Mucosa of rectum (tissue), 2 donors: ENCODE results near the gene SORL1.
"Not testable (repeated sequence)": the region's sequence is repeated elsewhere in the genome, so short reads cannot be mapped to it uniquely, and the experiment has no call there.

Source experiments
- H3K27ac ChIP-seq, 2 donors: one replicate each; pipeline ENCODE4 v1.7.0; 2013; ENCODE audit warnings: inconsistent platforms in 2 of 2, low read depth in 2 of 2, low read length in 2 of 2
- H3K27me3 ChIP-seq, 2 donors: one replicate each; pipeline ENCODE4 v1.7.0; 2013; ENCODE audit warnings: low read length in 2 of 2; ENCODE audit not compliant: control insufficient read depth in 2 of 2, insufficient read depth in 2 of 2
- H3K36me3 ChIP-seq, 2 donors: one replicate each; pipeline ENCODE4 v1.7.0; 2013; ENCODE audit warnings: low read length in 2 of 2; ENCODE audit not compliant: control insufficient read depth in 2 of 2, insufficient read depth in 2 of 2
- H3K4me1 ChIP-seq, 2 donors: one replicate each; pipeline ENCODE4 v1.7.0; 2013; ENCODE audit warnings: low read length in 2 of 2, mild to moderate bottlenecking in 1 of 2; ENCODE audit not compliant: control insufficient read depth in 2 of 2, insufficient read depth in 2 of 2
- H3K4me3 ChIP-seq, 2 donors: one replicate each; pipeline ENCODE4 v1.7.0; 2013; ENCODE audit warnings: low read length in 2 of 2
- H3K9ac ChIP-seq, 2 donors: one replicate each; pipeline ENCODE4 v1.7.0; 2013; ENCODE audit warnings: low read length in 2 of 2, low read depth in 1 of 2, mild to moderate bottlenecking in 1 of 2
- H3K9me3 ChIP-seq, 2 donors: one replicate each; pipeline ENCODE4 v1.7.0; 2013; ENCODE audit warnings: low read length in 2 of 2; ENCODE audit not compliant: control insufficient read depth in 2 of 2
- donor health status: healthy.
- donor health status: Normal muscosa, but diverticular disease.

The SORL1 gene

DNA sequence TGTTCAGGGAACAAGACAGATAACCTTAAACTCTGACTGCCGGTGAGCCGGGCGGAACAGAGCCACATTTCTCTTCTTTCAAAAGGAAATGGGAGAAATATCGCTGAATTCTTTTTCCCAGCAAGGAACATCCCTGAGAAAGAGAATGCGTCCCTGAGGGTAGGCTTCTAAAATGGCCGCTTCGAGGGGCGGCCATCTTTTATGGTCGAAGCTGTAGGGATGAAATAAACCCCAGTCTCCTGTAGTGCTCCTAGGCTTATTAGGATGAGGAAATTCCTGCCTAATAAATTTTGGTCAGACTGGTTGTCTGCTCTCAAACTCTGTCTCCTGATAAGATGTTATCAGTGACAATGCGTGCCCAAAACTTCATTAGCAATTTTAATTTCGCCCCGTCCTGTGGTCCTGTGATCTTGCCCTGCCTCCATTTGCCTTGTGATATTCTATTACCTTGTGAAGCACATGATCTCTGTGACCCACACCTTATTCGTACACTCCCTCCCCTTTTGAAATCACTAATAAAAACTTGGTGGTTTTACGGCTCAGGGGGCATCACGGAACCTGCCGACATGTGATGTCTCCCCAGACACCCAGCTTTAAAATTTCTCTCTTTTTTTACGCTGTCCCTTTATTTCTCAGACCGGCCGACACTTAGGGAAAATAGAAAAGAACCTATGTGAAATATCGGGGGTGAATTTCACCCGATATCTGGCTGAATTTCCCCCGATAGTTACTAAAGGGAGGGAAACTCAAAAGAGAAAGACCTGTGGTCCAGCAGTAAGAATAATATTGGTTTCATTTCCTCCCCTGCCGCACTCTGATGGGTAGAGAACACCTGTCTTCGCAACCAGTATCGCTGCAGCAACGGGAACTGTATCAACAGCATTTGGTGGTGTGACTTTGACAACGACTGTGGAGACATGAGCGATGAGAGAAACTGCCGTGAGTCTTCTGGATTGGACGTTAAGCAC, 117.5 kb downstream of the SORL1 start:
- H3K4me1 ChIP-seq = not testable (repeated sequence)
- peaks cover 47 to 48% of the 10 kb centered on the region in 2 donors for H3K36me3 ChIP-seq

DNA sequence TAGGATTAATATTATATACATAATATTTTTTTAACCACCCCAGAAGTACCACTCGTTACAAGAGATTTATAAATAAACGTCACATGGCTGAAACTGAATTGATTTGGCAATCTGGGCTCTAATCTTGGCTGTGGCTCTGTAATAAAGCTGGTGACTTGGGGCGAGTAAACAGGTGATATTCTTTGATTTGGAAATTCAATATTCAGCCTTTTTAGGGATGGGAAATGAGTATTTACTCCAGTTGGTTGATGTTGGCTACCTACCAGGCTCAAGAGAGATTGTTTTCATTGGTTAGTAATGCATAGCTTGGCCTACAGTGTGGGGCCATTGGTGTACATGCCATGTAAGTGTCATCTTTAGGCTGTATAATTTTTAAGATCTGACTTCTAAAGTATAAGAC, 118.3 kb downstream of the SORL1 start:
- H3K27me3 ChIP-seq = no peaks in the 10 kb centered on the region
- H3K27ac ChIP-seq = no peak overlapping the region
- H3K9ac ChIP-seq = no peak overlapping the region
- no peak overlapping the region for H3K4me3 ChIP-seq
- H3K36me3 ChIP-seq = peaks cover 45% of the 10 kb centered on the region in 2 donors
- H3K9me3 ChIP-seq = no peaks in the 10 kb centered on the region
- H3K4me1 ChIP-seq = no peaks in the 10 kb centered on the region

More for the DNA sequence above, 117.5 kb downstream of the SORL1 start:
- not testable (repeated sequence) for H3K4me3 ChIP-seq, H3K27ac ChIP-seq, H3K9ac ChIP-seq, H3K9me3 ChIP-seq, H3K27me3 ChIP-seq

DNA sequence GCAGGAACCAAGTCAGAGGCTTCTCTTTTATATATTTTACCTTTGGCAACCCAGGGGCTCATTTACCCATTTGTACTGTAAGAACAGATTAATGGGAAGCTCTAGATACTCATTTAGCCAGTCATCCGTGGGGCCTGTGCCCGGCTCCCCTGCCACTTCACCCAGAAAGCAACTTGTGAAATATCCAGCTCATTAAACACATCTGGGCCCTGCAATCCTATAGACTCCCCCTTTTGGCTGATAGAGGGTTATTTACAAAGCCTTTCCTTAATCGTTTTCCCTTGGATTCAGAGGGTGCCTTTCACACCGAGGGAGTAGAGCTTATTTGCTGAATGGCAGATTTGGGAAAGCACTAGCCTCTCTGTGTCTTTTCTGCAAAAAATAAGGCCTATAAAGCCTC, 119.4 kb downstream of the SORL1 start:
- no peaks in the 10 kb centered on the region for H3K9me3 ChIP-seq
- H3K4me1 ChIP-seq = no peaks in the 10 kb centered on the region
- H3K9ac ChIP-seq = no peak overlapping the region
- no peak overlapping the region for H3K27ac ChIP-seq
- no peaks in the 10 kb centered on the region for H3K27me3 ChIP-seq
- peaks cover 46 to 53% of the 10 kb centered on the region in 2 donors for H3K36me3 ChIP-seq
- no peak overlapping the region for H3K4me3 ChIP-seq

DNA sequence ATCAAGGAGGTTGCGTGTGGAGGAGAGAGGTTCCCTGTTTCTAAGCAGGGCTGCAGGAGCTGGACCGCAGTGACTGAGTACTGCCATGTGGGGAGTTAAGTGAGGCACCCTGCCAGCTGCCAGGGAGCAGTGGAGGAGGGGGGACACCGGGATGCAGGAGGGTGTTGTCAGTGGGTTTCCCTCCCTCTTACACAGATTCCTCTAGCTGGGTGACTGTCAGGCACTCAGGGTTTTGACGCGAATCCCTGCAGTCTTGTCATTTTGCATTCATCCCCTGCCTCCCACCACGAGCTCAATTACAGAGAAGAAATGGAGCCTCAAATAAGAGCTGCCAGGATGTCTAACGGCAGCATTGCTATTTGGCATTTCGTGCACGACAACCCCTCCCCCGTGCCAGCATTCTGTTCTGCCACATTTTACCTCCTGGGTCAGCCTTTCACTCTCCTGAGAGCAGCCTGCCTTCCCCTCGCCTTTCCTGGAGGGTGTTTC, 120.5 kb downstream of the SORL1 start:
- Histone ChIP-seq H3K27me3 (no peaks in the 10 kb centered on the region), H3K9me3 (no peaks in the 10 kb centered on the region), H3K27ac (no peak overlapping the region), H3K36me3 (peaks cover 42 to 53% of the 10 kb centered on the region in 2 donors), H3K4me1 (peaks cover 0 to 4% of the 10 kb centered on the region in 2 donors), H3K9ac (no peak overlapping the region), H3K4me3 (no peak overlapping the region)

DNA sequence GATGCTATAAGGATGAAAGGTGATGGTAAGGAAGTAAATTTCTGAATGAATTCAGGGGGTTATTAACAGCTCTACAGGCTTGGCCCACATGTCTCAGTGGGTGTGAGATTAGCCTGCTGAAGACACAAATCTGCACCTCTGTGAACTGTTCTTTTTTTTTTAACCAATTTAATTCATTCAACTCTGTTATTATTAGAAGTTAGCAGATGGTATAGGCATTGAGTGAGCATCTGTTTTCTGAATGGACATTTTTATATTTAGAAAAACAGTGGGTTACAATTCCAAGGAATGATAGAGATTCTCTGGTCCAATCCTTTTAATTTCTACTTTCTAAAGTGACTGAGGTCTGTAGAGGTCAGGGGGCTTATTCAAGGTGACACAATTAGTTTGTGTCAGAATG, 122.7 kb downstream of the SORL1 start:
- Histone ChIP-seq H3K27me3 (no peaks in the 10 kb centered on the region), H3K27ac (no peak overlapping the region), H3K9ac (no peak overlapping the region), H3K4me3 (no peak overlapping the region), H3K36me3 (peaks cover 42 to 61% of the 10 kb centered on the region in 2 donors), H3K4me1 (peaks cover 0 to 4% of the 10 kb centered on the region in 2 donors), H3K9me3 (no peaks in the 10 kb centered on the region)

DNA sequence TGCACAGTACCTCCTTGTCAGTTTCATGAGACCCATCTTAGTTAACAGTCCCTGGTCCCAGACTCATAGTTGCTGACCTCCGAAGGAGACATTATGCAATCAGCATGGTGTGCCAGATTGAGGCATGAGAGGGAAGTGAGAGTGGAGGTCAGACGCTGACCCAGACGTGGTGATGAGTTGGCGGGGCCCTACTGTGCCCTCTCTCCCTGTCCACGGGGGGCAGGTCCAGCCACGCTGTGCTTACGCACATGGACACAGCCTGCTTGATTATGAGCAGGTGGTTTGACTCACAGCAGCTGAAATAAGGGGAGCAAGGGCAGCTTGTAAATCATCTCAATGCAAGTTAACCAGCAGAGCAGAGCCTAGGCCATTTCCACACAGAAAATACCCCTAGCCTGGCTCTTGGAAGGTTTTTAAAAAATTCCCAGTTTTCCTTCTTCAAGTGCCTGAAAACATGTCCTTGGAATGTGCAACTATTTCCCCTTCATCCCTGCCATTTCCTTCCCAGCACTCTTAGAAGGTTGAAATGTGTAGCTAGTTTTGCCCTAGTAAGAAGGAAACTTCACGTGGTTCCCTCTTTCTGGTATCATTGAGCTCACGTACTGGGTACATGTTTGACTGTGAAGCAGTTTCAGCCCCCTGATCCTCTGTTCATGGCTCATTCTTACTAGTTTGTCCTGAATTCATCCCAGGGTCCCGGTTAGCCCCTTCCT, 123.3 kb downstream of the SORL1 start:
- H3K27ac ChIP-seq = no peak overlapping the region
- H3K9me3 ChIP-seq = no peaks in the 10 kb centered on the region
- H3K4me1 ChIP-seq = peaks cover 0 to 4% of the 10 kb centered on the region in 2 donors
- H3K9ac ChIP-seq = no peak overlapping the region
- peaks cover 42 to 61% of the 10 kb centered on the region in 2 donors for H3K36me3 ChIP-seq
- no peak overlapping the region for H3K4me3 ChIP-seq
- H3K27me3 ChIP-seq = no peaks in the 10 kb centered on the region

DNA sequence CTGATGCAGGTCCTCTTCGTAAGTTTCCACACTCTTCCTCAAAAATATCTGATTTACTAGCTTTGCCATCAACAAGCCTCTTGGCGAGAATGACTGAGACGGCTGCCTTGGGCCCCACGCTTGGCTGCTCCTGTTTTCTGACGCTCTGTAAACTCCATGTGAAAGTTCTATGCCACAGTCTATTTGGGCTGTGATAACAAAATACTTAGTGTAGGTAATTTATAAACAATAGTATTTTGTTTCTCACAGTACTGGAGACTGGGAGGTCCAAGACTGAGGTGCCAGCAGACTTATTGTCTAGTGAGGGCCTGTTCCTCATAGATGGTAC, 123.8 kb downstream of the SORL1 start:
- no peak overlapping the region for H3K27ac ChIP-seq

DNA sequence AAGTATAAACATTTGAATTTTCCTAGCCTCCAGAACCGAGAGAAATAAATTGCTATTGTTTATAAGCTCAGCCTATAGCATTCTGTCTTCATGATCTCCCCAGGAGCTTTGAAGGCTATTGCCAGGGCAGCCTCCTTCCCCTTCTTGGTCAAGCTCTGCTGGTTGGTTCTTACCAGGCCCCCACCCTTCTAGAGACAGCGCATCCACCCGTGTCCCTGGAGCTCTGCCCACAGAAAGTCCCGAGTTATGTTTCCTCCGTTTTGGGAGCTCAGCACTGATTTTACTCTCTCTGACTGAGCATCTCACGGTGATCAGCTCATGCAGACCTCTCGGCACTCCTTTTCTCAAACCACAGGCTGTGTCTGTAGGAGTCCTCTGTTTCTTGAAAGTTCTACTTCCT, 124.4 kb downstream of the SORL1 start:
- H3K36me3 ChIP-seq = peaks cover 42 to 57% of the 10 kb centered on the region in 2 donors
- peaks cover 0 to 4% of the 10 kb centered on the region in 2 donors for H3K4me1 ChIP-seq
- H3K27me3 ChIP-seq = no peaks in the 10 kb centered on the region
- H3K9ac ChIP-seq = no peak overlapping the region
- no peaks in the 10 kb centered on the region for H3K9me3 ChIP-seq
- H3K4me3 ChIP-seq = no peak overlapping the region
- H3K27ac ChIP-seq = no peak overlapping the region

More for the DNA sequence above, 123.8 kb downstream of the SORL1 start:
- Histone ChIP-seq H3K4me3 (no peak overlapping the region), H3K9ac (no peak overlapping the region), H3K36me3 (peaks cover 42 to 58% of the 10 kb centered on the region in 2 donors), H3K27me3 (no peaks in the 10 kb centered on the region), H3K4me1 (peaks cover 0 to 4% of the 10 kb centered on the region in 2 donors), H3K9me3 (no peaks in the 10 kb centered on the region)

DNA sequence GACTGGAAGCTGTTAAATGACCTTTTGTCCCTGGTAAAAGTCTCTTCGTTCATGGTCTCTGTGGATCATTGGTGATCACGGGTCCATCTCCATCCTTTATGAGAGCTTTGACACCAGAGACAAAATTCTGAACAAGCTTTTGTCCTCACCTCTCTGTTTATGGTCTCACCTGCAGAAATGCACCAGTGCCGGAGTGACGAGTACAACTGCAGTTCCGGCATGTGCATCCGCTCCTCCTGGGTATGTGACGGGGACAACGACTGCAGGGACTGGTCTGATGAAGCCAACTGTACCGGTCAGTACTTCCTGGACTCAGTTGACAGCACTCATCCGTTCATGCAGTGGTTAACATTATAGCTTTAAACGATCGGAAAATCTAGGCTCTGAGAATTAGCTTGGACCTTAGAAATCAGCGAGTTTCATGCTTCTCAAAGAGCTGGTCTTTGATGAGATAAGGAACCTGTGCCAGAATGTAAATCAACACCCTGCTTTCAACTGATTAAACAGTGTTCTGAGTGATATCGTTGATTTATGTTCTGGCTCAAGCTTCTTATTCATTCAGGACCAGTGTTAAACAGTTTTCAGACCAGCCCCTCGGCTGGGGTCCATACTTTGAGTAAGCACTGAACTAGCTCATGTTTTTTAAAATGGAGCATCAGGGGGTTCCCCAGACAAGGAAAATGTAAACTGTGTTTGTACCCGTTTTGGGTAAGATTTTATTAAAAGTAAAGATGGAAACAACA, 125.2 kb downstream of the SORL1 start:
- Histone ChIP-seq H3K9ac (no peak overlapping the region), H3K9me3 (no peaks in the 10 kb centered on the region), H3K4me1 (peaks cover 0 to 6% of the 10 kb centered on the region in 2 donors), H3K27me3 (no peaks in the 10 kb centered on the region), H3K36me3 (peaks cover 37 to 52% of the 10 kb centered on the region in 2 donors), H3K27ac (no peak overlapping the region), H3K4me3 (no peak overlapping the region)
